DND-41 (cell line): ENCODE measurements around the gene CLMP.

Source experiments
- ATAC-seq: fragments of 200-7000 bp; cut with Tn5 transposase; 3 replicates; pipeline ENCODE4 v1.9.1; 2021; ENCODE audit warnings: low read depth; ENCODE audit not compliant: insufficient read depth
- DNase-seq: peaks from one replicate; pipeline ENCODE4 v3.0.0-alpha.2; 2020
- H2AFZ ChIP-seq: 2 replicates; pipeline ENCODE4 v1.6.0; 2012; ENCODE audit warnings: low read depth, low read length
- H3K27ac ChIP-seq: 2 replicates; pipeline ENCODE4 v1.5.1; 2012; ENCODE audit warnings: low read length, inconsistent platforms
- H3K27me3 ChIP-seq: fragments of 200-600 bp; sonication (generic); 2 replicates; pipeline ENCODE4 v1.6.0; 2012; ENCODE audit warnings: low read length, mild to moderate bottlenecking, inconsistent platforms; ENCODE audit not compliant: insufficient read depth, poor library complexity
- H3K36me3 ChIP-seq: 2 replicates; pipeline ENCODE4 v1.5.1; 2012; ENCODE audit warnings: low read length, inconsistent platforms; ENCODE audit not compliant: insufficient read depth
- H3K4me1 ChIP-seq: 2 replicates; pipeline ENCODE4 v1.5.1; 2012; ENCODE audit warnings: mild to moderate bottlenecking, low read length; ENCODE audit not compliant: insufficient read depth
- H3K4me2 ChIP-seq: 2 replicates; pipeline ENCODE4 v1.6.0; 2012; ENCODE audit warnings: mild to moderate bottlenecking, moderate library complexity, low read length, inconsistent platforms; ENCODE audit not compliant: insufficient read depth
- H3K4me3 ChIP-seq, 2 experiments: fragments of 200-600 bp in 1 of 2; shearing (Covaris generic) in 1 of 2; 2 replicates each; pipeline ENCODE4 v1.5.1; 2012 to 2016; ENCODE audit warnings: inconsistent platforms in 2 of 2, low read length in 2 of 2, mild to moderate bottlenecking in 2 of 2, low read depth in 1 of 2, moderate library complexity in 1 of 2
- H3K79me2 ChIP-seq: 2 replicates; pipeline ENCODE4 v1.6.0; 2012; ENCODE audit warnings: low read length, inconsistent platforms; ENCODE audit not compliant: insufficient read depth
- H3K9ac ChIP-seq: 2 replicates; pipeline ENCODE4 v1.6.0; 2012; ENCODE audit warnings: low read depth, mild to moderate bottlenecking, inconsistent platforms, low read length, moderate library complexity
- H3K9me3 ChIP-seq: 2 replicates; pipeline ENCODE4 v1.5.1; 2012; ENCODE audit warnings: low read length, moderate library complexity, mild to moderate bottlenecking, inconsistent platforms; ENCODE audit not compliant: insufficient read depth, severe bottlenecking
- H4K20me1 ChIP-seq: 2 replicates; pipeline ENCODE4 v1.6.0; 2012; ENCODE audit warnings: low read length; ENCODE audit not compliant: insufficient read depth
- EZH2 ChIP-seq: IDR thresholded peaks from 3 replicates; pipeline ENCODE4 v1.6.1; 2012; ENCODE audit warnings: borderline replicate concordance, low read depth, mild to moderate bottlenecking, moderate library complexity, low read length, inconsistent platforms; ENCODE audit not compliant: severe bottlenecking
- TF ChIP-seq, protein P1 (sequence below): IDR thresholded peaks from 2 replicates; pipeline ENCODE4 v1.5.1; 2012; ENCODE audit warnings: borderline replicate concordance, low read length, moderate library complexity, mild to moderate bottlenecking; ENCODE audit not compliant: poor library complexity, severe bottlenecking; ENCODE audit errors: extremely low read depth

CLMP gene

DNA sequence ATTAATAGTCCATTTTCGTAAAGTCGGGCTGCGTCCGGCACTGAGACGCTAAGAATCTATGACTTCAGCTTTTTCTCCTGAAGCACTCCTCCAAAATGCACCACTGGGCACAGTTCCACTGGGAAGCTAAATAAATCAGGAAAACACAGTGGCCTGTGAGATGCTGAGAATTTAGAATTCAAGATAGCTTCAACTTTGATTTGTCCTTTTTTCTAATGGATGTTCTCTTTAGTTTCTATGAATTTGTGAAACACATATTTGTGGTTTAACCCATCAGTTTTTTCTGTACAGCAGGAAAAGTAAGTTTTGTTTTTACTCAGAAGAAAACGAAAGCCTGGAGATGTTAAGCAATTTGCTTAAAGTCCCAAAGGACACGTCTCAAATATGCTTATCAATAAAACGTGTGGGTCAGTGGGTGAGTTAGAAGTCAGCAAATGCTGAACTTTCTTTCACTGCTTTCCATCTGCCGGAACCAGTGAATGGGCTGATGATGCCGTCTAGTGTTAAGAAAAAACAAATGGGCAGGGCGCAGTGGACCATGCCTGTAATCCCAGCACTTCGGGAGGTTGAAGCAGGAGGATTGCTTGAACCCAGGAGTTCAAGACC is 40.7 kb upstream of the CLMP start:
- no peak overlapping the region for H2AFZ ChIP-seq

DNA sequence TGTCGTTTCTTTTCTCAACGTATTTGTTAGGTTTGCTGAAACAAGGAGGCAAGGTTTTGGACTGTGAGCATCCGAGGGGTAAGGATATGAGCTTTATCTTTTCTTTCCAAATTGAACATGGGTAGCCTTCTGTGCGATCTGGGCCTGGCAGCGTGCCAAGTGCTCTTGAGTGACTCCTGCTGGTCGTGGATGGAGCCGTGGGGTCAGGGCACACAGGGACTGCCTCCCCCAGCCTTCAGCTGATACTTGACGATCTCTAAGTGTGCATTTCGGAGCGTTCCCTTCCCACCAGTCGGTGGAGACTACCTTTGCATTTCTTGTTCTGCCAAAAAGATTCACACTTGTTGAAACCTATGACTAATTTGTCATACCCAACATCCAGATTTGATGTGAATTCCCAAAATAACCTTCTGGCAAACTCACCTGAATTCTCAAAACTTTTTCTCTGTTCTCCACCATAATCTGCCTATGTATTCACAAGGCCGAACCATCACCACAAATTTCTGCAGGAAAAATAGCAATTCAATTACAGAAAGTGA is 40.1 kb upstream of the CLMP start:
- Histone ChIP-seq H3K4me3 (no peak overlapping the region), H4K20me1 (no peaks in the 10 kb centered on the region), H3K27ac (no peak overlapping the region), H3K27me3 (peaks cover 3% of the 10 kb centered on the region), H3K4me2 (no peak overlapping the region), H3K79me2 (no peaks in the 10 kb centered on the region), H3K9ac (no peak overlapping the region), H3K9me3 (no peaks in the 10 kb centered on the region), H3K4me1 (no peaks in the 10 kb centered on the region), H2AFZ (no peak overlapping the region), H3K36me3 (no peaks in the 10 kb centered on the region)
- ATAC-seq (0 out of 3 replicates have a peak, but pooled peaks have one; percentile 31), DNase-seq (peak; percentile 36)
- no peak for TF ChIP-seq EZH2
- TF ChIP-seq, protein P1, sequence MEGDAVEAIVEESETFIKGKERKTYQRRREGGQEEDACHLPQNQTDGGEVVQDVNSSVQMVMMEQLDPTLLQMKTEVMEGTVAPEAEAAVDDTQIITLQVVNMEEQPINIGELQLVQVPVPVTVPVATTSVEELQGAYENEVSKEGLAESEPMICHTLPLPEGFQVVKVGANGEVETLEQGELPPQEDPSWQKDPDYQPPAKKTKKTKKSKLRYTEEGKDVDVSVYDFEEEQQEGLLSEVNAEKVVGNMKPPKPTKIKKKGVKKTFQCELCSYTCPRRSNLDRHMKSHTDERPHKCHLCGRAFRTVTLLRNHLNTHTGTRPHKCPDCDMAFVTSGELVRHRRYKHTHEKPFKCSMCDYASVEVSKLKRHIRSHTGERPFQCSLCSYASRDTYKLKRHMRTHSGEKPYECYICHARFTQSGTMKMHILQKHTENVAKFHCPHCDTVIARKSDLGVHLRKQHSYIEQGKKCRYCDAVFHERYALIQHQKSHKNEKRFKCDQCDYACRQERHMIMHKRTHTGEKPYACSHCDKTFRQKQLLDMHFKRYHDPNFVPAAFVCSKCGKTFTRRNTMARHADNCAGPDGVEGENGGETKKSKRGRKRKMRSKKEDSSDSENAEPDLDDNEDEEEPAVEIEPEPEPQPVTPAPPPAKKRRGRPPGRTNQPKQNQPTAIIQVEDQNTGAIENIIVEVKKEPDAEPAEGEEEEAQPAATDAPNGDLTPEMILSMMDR = peak; percentile 59

More for the DNA sequence above, 40.7 kb upstream of the CLMP start:
- Histone ChIP-seq H3K9ac (no peak overlapping the region), H3K27me3 (peaks cover 5% of the 10 kb centered on the region), H3K36me3 (no peaks in the 10 kb centered on the region), H3K4me1 (no peaks in the 10 kb centered on the region), H4K20me1 (no peaks in the 10 kb centered on the region), H3K4me3 (no peak overlapping the region), H3K4me2 (no peak overlapping the region), H3K79me2 (no peaks in the 10 kb centered on the region), H3K9me3 (no peaks in the 10 kb centered on the region), H3K27ac (no peak overlapping the region)
- TF ChIP-seq, protein P1 = no peak
- TF ChIP-seq EZH2 = no peak
- ATAC-seq = no peak
- no peak for DNase-seq

DNA sequence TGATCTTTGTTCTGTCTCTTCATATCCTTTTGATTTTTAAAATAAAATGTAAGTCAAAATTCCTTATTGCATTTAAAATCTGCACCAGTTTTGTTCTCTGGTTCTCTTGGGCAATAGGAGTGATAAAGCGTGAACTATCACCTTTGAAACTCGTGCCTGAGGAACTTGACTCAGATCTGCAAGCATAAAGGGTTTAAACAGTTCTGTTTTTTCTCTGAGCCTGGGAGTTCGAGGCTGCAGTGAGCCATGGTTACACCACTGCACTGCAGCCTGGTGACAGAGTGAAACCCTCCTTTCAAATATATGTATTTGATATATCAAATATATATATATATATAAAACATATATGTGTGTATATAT is 38.9 kb upstream of the CLMP start:
- TF ChIP-seq, protein P1 = no peak
- no peak for TF ChIP-seq EZH2
- Histone ChIP-seq H3K9ac (no peak overlapping the region), H3K4me1 (no peaks in the 10 kb centered on the region), H3K36me3 (no peaks in the 10 kb centered on the region), H3K79me2 (no peaks in the 10 kb centered on the region), H3K27me3 (peaks cover 3% of the 10 kb centered on the region), H3K9me3 (no peaks in the 10 kb centered on the region), H3K4me3 (no peak overlapping the region), H4K20me1 (no peaks in the 10 kb centered on the region), H3K4me2 (no peak overlapping the region), H2AFZ (no peak overlapping the region), H3K27ac (no peak overlapping the region)
- DNase-seq (no peak), ATAC-seq (no peak)
